PC-3 (cell line): ENCODE measurements around the gene TCF19. TPM values are rescaled to one million over a fixed set of nuclear protein-coding genes. Genes with fewer than 3 reads are reported as not detected.

Experiments used
- ATAC-seq: fragments of 200-7000 bp; cut with Tn5 transposase; 2 replicates; pipeline ENCODE4 v1.9.1; 2020; ENCODE audit warnings: mild to moderate bottlenecking, moderate library complexity
- BruUV-seq: library from RNA; stranded (reverse); fragments of 400-500 nt; replicated peaks from 2 replicates; lab custom pipeline; 2021; lab: Mats Ljungman, UMichigan
- CTCF ChIA-PET: fragments of 300-600 bp; sonication (Branson Sonifier 250); formaldehyde crosslinking; loops from one replicate; lab custom pipeline; 2022; ENCODE audit warnings: antibody characterized with exemption; lab: Charles Lee
- POLR2A ChIA-PET: fragments of 300-600 bp; sonication (Branson Sonifier 250); formaldehyde crosslinking; loops from one replicate; lab custom pipeline; 2022; ENCODE audit warnings: antibody characterized with exemption; ENCODE audit not compliant: unreplicated experiment; lab: Charles Lee
- DNase-seq: peaks from one replicate; pipeline ENCODE4 v3.0.0-alpha.2; 2015
- H2AFZ ChIP-seq: fragments of 300-600 bp; sonication (generic); 2 replicates; pipeline ENCODE4 v1.6.0; 2016; ENCODE audit warnings: antibody characterized with exemption, low read length
- H3F3A ChIP-seq: fragments of 300-600 bp; sonication (generic); one replicate; pipeline ENCODE4 v1.6.0; 2017; ENCODE audit warnings: antibody characterized with exemption, low read length, control low read depth, mild to moderate bottlenecking; ENCODE audit not compliant: unreplicated experiment
- H3K27ac ChIP-seq: fragments of 300-600 bp; sonication (generic); 2 replicates; pipeline ENCODE4 v1.5.1; 2016; ENCODE audit warnings: mild to moderate bottlenecking, low read length
- H3K27me3 ChIP-seq: fragments of 300-600 bp; sonication (generic); 2 replicates; pipeline ENCODE4 v1.6.1; 2016; ENCODE audit warnings: low read length, mixed read lengths
- H3K36me3 ChIP-seq: fragments of 300-600 bp; sonication (generic); 2 replicates; pipeline ENCODE4 v1.6.1; 2016; ENCODE audit warnings: low read depth, mixed run types, low read length, mixed read lengths
- H3K4me1 ChIP-seq: fragments of 300-600 bp; sonication (generic); 2 replicates; pipeline ENCODE4 v1.5.1; 2016; ENCODE audit warnings: low read length; ENCODE audit not compliant: insufficient read depth
- H3K4me2 ChIP-seq: fragments of 300-600 bp; sonication (generic); 2 replicates; pipeline ENCODE4 v1.6.0; 2016; ENCODE audit warnings: low read length
- H3K4me3 ChIP-seq: fragments of 300-600 bp; sonication (generic); 2 replicates; pipeline ENCODE4 v1.5.1; 2016; ENCODE audit warnings: mild to moderate bottlenecking, low read length, mixed read lengths
- H3K79me2 ChIP-seq: fragments of 300-600 bp; sonication (generic); 2 replicates; pipeline ENCODE4 v1.6.1; 2017; ENCODE audit warnings: low read length, mixed read lengths
- H3K9ac ChIP-seq: fragments of 300-600 bp; sonication (generic); 2 replicates; pipeline ENCODE4 v1.6.0; 2016; ENCODE audit warnings: mild to moderate bottlenecking, low read length
- H3K9me2 ChIP-seq: fragments of 300-600 bp; sonication (generic); replicated peaks from 2 replicates; pipeline ENCODE4 v1.6.1; 2016; ENCODE audit warnings: mixed run types, low read length, mixed read lengths
- H3K9me3 ChIP-seq: fragments of 300-600 bp; sonication (generic); 2 replicates; pipeline ENCODE4 v1.6.1; 2016; ENCODE audit warnings: low read length, mixed read lengths
- H4K20me1 ChIP-seq: fragments of 300-600 bp; sonication (generic); 2 replicates; pipeline ENCODE4 v1.6.1; 2016; ENCODE audit warnings: low read length, mixed read lengths
- CTCF ChIP-seq: fragments of 300-600 bp; sonication (generic); conservative IDR thresholded peaks from 2 replicates; pipeline ENCODE4 v1.5.1; 2017; ENCODE audit warnings: antibody characterized with exemption, low read depth, mild to moderate bottlenecking, low read length
- EZH2 ChIP-seq: fragments of 300-600 bp; sonication (generic); IDR thresholded peaks from one replicate; pipeline ENCODE4 v1.6.1; 2017; ENCODE audit warnings: antibody characterized with exemption, mild to moderate bottlenecking, low read length; ENCODE audit not compliant: unreplicated experiment
- EZH2phosphoT487 ChIP-seq: fragments of 300-600 bp; sonication (generic); IDR thresholded peaks from 2 replicates; pipeline ENCODE4 v1.6.1; 2018; ENCODE audit warnings: mild to moderate bottlenecking, antibody characterized with exemption, low read length, borderline replicate concordance
- intact Hi-C: fragments of 100-400 bp; cut with micrococcal nuclease; formaldehyde crosslinking; loops from 2 replicates; pipeline ENCODE4 v1.9.0; 2023
- total RNA-seq: library from RNA; depleted of rRNA; stranded (reverse); fragments of >200 nt; gene quantifications from 2 replicates; pipeline ENCODE4 v1.2.3, GENCODE V29; 2014

Gene TCF19
- total RNA-seq, 1 experiment from 2014 or later, result 88.6 TPM

- no peak overlapping the region for H3K9ac ChIP-seq
- peaks cover 5% of the 10 kb centered on the region for H3K4me1 ChIP-seq
- H2AFZ ChIP-seq, result no peak overlapping the region
- H3K9me2 ChIP-seq, result no peaks in the 10 kb centered on the region
- TF ChIP-seq EZH2phosphoT487 (no peak), EZH2 (no peak), CTCF (no peak)
- no peaks in the 10 kb centered on the region for H4K20me1 ChIP-seq
- DNase-seq (no peak), ATAC-seq (no peak)
- CTCF ChIA-PET, result interaction anchor here (0.7 kb wide), 1 partner anchor 225 kb away, joined by 4 read pairs; no protein-coding TSS in a partner anchor
- H3K4me3 ChIP-seq, result no peak overlapping the region
- no peaks in the 10 kb centered on the region for H3K9me3 ChIP-seq
- no TSS peak for BruUV-seq
- no peak overlapping the region for H3K27ac ChIP-seq
- POLR2A ChIA-PET, result no interaction called here
- H3F3A ChIP-seq, result no peaks in the 10 kb centered on the region
- H3K36me3 ChIP-seq, result no peaks in the 10 kb centered on the region
- intact Hi-C loops, result no loop called here
- no peaks in the 10 kb centered on the region for H3K27me3 ChIP-seq
- no peaks in the 10 kb centered on the region for H3K79me2 ChIP-seq
- no peak overlapping the region for H3K4me2 ChIP-seq
Measured at GRCh38 chr6:31171931-31172905, 13.8 kb downstream of the TCF19 start.

GRCh38 chr6:31172973-31173384, 14.6 kb downstream of the TCF19 start:
- CTCF ChIA-PET, result no interaction called here
- intact Hi-C loops, result no loop called here
- no peak overlapping the region for H2AFZ ChIP-seq
- H4K20me1 ChIP-seq, result no peaks in the 10 kb centered on the region
- no peaks in the 10 kb centered on the region for H3K9me2 ChIP-seq
- H3K9me3 ChIP-seq, result no peaks in the 10 kb centered on the region
- no TSS peak for BruUV-seq
- DNase-seq, result no peak
- no peak overlapping the region for H3K27ac ChIP-seq
- H3K4me3 ChIP-seq, result no peak overlapping the region
- H3K9ac ChIP-seq, result no peak overlapping the region
- no peak overlapping the region for H3K4me2 ChIP-seq
- POLR2A ChIA-PET, result no interaction called here
- no peaks in the 10 kb centered on the region for H3K27me3 ChIP-seq
- peaks cover 5% of the 10 kb centered on the region for H3K4me1 ChIP-seq
- no peaks in the 10 kb centered on the region for H3K79me2 ChIP-seq
- H3K36me3 ChIP-seq, result no peaks in the 10 kb centered on the region
- H3F3A ChIP-seq, result no peaks in the 10 kb centered on the region
- no peak for ATAC-seq
- no peak for TF ChIP-seq EZH2
- TF ChIP-seq EZH2phosphoT487, result no peak
- no peak for TF ChIP-seq CTCF

- H2AFZ ChIP-seq, result no peak overlapping the region
- no peak overlapping the region for H3K27ac ChIP-seq
Measured at GRCh38 chr6:31173406-31173805, 15.0 kb downstream of the TCF19 start.

More at GRCh38 chr6:31173406-31173805, 15.0 kb downstream of the TCF19 start:
- Histone ChIP-seq H3K36me3 (no peaks in the 10 kb centered on the region), H3K4me3 (no peak overlapping the region), H3K27me3 (no peaks in the 10 kb centered on the region), H3K4me2 (no peak overlapping the region), H3K4me1 (peaks cover 5% of the 10 kb centered on the region), H3K9ac (no peak overlapping the region), H3K79me2 (no peaks in the 10 kb centered on the region), H3K9me3 (no peaks in the 10 kb centered on the region), H3K9me2 (no peaks in the 10 kb centered on the region), H3F3A (no peaks in the 10 kb centered on the region), H4K20me1 (no peaks in the 10 kb centered on the region)
- TF ChIP-seq EZH2phosphoT487 (no peak), CTCF (no peak), EZH2 (no peak)
- BruUV-seq, result no TSS peak
- ATAC-seq (no peak), DNase-seq (no peak)
- CTCF ChIA-PET, result no interaction called here
- intact Hi-C loops, result no loop called here
- POLR2A ChIA-PET, result no interaction called here
